ENCODE measurements around the gene MAP3K13.

The MAP3K13 gene

GRCh38 chr3:185477316-185477715 lies 114.4 kb downstream of the MAP3K13 start:
- H3F3A ChIP-seq (ENCODE audit: insufficient read depth): no peaks in the 10 kb centered on the region
- no peaks in the 10 kb centered on the region for H3K36me3 ChIP-seq (ENCODE audit: low read length)
- no peaks in the 10 kb centered on the region for H3K9me3 ChIP-seq (ENCODE audit: insufficient read depth, low read length)
- H3K9ac ChIP-seq (ENCODE audit: low read length): no peak overlapping the region
- H3K27me3 ChIP-seq (ENCODE audit: low read length): no peaks in the 10 kb centered on the region
- H3K4me3 ChIP-seq (ENCODE audit: insufficient read depth, low read length, poor library complexity, severe bottlenecking): no peak overlapping the region
- H2AFZ ChIP-seq (ENCODE audit: low read depth, low read length, severe bottlenecking): no peak overlapping the region
- H3K79me2 ChIP-seq (ENCODE audit: insufficient read depth, low read length): no peaks in the 10 kb centered on the region
- no peak overlapping the region for H3K27ac ChIP-seq (ENCODE audit: low read depth, low read length)
- no peaks in the 10 kb centered on the region for H3K9me2 ChIP-seq (replicated peaks; ENCODE audit: insufficient read depth, low read length)
- TF ChIP-seq, protein P1, sequence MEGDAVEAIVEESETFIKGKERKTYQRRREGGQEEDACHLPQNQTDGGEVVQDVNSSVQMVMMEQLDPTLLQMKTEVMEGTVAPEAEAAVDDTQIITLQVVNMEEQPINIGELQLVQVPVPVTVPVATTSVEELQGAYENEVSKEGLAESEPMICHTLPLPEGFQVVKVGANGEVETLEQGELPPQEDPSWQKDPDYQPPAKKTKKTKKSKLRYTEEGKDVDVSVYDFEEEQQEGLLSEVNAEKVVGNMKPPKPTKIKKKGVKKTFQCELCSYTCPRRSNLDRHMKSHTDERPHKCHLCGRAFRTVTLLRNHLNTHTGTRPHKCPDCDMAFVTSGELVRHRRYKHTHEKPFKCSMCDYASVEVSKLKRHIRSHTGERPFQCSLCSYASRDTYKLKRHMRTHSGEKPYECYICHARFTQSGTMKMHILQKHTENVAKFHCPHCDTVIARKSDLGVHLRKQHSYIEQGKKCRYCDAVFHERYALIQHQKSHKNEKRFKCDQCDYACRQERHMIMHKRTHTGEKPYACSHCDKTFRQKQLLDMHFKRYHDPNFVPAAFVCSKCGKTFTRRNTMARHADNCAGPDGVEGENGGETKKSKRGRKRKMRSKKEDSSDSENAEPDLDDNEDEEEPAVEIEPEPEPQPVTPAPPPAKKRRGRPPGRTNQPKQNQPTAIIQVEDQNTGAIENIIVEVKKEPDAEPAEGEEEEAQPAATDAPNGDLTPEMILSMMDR (IDR thresholded peaks at IDR 0.05; ENCODE audit: insufficient read depth, low read length, poor library complexity, severe bottlenecking): no peak
- TF ChIP-seq EZH2phosphoT487 (conservative IDR thresholded peaks at IDR 0.05; ENCODE audit: low read length): no peak
- no peaks in the 10 kb centered on the region for H4K20me1 ChIP-seq (ENCODE audit: low read depth, low read length)
- H3K4me2 ChIP-seq (ENCODE audit: low read depth, low read length, poor library complexity, severe bottlenecking): no peak overlapping the region

DNA sequence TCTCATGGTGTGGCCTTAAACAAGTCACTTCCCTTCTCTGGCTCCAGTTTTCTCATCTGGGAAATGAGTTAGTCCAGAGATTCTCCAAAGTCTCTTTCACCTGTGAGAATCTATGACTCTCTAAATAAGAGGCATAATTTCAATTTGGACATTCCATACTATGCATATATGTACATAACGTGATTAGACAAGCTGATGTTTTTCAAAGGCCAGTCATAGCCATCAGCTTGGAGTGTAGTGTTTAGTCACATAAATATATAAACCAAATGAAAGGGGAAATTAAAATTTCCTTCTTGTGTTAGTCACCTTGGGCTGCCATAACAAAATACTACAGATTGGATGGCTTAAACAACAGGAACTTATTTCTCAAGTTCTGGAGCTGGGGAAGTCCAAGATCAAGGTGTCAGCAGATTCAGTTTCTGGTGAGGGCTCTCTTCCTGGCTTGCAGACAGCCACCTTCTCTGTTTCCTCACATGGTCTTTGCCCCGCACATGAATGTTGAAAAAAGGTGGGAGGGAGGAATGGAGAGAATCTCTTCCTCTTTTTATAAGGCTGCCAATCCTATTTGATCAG lies 116.5 kb downstream of the MAP3K13 start:
- H3K9ac ChIP-seq (ENCODE audit: low read length): no peak overlapping the region
- TF ChIP-seq, protein P1 (IDR thresholded peaks at IDR 0.05; ENCODE audit: insufficient read depth, low read length, poor library complexity, severe bottlenecking): no peak
- TF ChIP-seq EZH2phosphoT487 (conservative IDR thresholded peaks at IDR 0.05; ENCODE audit: low read length): no peak
- no peaks in the 10 kb centered on the region for H3K9me3 ChIP-seq (ENCODE audit: insufficient read depth, low read length)
- H3K9me2 ChIP-seq (replicated peaks; ENCODE audit: insufficient read depth, low read length): no peaks in the 10 kb centered on the region
- H3K27me3 ChIP-seq (ENCODE audit: low read length): no peaks in the 10 kb centered on the region
- no peaks in the 10 kb centered on the region for H3F3A ChIP-seq (ENCODE audit: insufficient read depth)
- no peaks in the 10 kb centered on the region for H3K36me3 ChIP-seq (ENCODE audit: low read length)
- H4K20me1 ChIP-seq (ENCODE audit: low read depth, low read length): no peaks in the 10 kb centered on the region
- H3K4me2 ChIP-seq (ENCODE audit: low read depth, low read length, poor library complexity, severe bottlenecking): no peak overlapping the region
- no peaks in the 10 kb centered on the region for H3K79me2 ChIP-seq (ENCODE audit: insufficient read depth, low read length)
- no peak overlapping the region for H3K4me3 ChIP-seq (ENCODE audit: insufficient read depth, low read length, poor library complexity, severe bottlenecking)
- H2AFZ ChIP-seq (ENCODE audit: low read depth, low read length, severe bottlenecking): no peak overlapping the region
- no peak overlapping the region for H3K27ac ChIP-seq (ENCODE audit: low read depth, low read length)

- Histone ChIP-seq H4K20me1 (ENCODE audit: low read depth, low read length) (no peaks in the 10 kb centered on the region), H3K36me3 (ENCODE audit: low read length) (no peaks in the 10 kb centered on the region), H3K9ac (ENCODE audit: low read length) (no peak overlapping the region), H3K4me2 (ENCODE audit: low read depth, low read length, poor library complexity, severe bottlenecking) (no peak overlapping the region), H3K27ac (ENCODE audit: low read depth, low read length) (no peak overlapping the region), H2AFZ (ENCODE audit: low read depth, low read length, severe bottlenecking) (no peak overlapping the region), H3K27me3 (ENCODE audit: low read length) (no peaks in the 10 kb centered on the region), H3K9me2 (replicated peaks; ENCODE audit: insufficient read depth, low read length) (no peaks in the 10 kb centered on the region), H3K9me3 (ENCODE audit: insufficient read depth, low read length) (no peaks in the 10 kb centered on the region), H3F3A (ENCODE audit: insufficient read depth) (no peaks in the 10 kb centered on the region), H3K79me2 (ENCODE audit: insufficient read depth, low read length) (no peaks in the 10 kb centered on the region), H3K4me3 (ENCODE audit: insufficient read depth, low read length, poor library complexity, severe bottlenecking) (no peak overlapping the region)
- no peak for TF ChIP-seq EZH2phosphoT487 (conservative IDR thresholded peaks at IDR 0.05; ENCODE audit: low read length)
- TF ChIP-seq, protein P1 (IDR thresholded peaks at IDR 0.05; ENCODE audit: insufficient read depth, low read length, poor library complexity, severe bottlenecking): no peak
Observed at GRCh38 chr3:185484296-185484695, 121.4 kb downstream of the MAP3K13 start.
